Stimulated activated CD8-positive, alpha-beta memory T cell treated with anti-CD3 and anti-CD28 coated beads, Interleukin-4, amount 100 ng/mL, for 24 hours (primary cell): ENCODE results near the gene COX4I2.

Experiments
- DNase-seq: peaks from one replicate; pipeline ENCODE4 v3.0.0-alpha.2; 2020; ENCODE audit warnings: low read depth

Gene COX4I2

DNA sequence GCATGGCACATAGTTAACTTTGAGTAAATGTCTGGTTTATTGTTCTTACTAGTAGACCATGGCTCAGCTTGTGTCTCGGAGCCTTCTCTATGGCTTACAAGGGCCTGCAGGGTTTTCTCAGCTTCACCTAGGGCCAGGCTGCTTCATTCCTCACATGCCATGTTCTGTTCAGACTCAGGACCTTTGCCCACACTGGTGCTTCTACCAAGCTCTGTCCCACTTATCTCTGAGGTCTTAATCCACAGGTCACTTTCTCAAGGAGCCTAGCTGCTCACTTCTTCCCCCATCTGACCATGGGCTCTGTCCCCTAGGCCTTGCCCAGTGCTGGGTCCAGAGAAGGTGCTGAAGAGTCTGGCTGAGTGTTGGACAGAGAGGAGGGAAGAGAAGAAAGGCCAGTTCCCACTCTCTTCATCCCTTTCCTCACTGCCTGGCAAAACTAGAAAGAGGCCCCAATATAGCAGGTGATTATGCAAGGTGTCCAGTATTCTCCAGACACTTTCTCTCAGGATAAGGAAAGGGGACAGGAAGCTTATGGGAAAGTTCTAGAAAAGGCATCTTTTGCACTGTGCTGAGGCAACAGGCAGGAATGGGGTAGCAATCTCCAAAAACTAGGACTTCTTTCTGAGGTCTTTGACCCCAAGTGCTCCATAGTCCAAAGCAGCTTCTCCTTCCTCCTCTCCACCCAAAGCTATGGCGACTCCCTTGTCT lies 40.0 kb downstream of the COX4I2 start:
- DNase-seq, result no peak

DNA sequence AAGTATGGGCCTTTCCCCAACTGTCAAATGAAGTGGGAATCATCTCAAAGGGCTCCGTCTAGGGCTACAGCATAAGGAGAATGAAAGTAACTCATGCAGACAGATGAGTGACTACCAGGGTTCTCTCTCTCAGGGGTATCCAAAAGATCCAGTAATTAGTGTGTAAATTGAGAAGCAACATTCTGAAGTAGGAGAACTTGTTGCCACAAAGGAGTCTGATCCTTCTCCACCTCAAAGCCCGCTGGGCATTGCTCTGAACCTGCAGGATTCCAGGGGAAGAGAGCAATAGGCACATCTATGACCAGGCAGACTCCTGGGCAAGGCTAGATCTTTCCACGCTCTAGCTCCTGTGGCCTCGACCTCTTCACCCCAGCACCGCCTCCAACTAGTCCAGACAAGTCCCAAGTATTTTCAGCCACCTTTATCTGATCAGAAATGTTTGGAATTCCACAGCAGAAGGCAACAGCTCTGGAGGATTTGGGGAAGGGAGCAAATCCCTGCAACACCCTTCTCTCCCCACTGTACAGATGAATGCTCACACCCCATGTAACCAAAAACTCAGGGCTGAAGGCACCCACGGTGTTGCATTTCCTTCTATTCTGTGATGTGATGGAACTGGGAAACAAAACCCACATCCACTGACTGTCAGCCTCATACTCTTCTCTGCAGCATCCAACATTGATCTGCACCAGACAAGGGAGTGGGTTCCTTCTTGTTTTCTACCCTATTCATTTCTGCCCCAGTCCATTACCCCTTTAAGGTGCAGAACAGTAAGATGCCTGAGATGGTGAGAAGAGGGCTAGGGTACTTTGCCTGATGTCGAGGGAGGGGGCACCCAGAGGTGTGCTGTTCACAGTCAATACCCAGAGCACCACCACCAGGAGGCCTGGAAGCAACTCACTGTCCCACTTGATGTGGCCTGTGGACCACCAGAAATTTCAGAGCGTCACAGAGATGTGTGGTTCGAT lies 41.0 kb downstream of the COX4I2 start:
- DNase-seq, result no peak

DNA sequence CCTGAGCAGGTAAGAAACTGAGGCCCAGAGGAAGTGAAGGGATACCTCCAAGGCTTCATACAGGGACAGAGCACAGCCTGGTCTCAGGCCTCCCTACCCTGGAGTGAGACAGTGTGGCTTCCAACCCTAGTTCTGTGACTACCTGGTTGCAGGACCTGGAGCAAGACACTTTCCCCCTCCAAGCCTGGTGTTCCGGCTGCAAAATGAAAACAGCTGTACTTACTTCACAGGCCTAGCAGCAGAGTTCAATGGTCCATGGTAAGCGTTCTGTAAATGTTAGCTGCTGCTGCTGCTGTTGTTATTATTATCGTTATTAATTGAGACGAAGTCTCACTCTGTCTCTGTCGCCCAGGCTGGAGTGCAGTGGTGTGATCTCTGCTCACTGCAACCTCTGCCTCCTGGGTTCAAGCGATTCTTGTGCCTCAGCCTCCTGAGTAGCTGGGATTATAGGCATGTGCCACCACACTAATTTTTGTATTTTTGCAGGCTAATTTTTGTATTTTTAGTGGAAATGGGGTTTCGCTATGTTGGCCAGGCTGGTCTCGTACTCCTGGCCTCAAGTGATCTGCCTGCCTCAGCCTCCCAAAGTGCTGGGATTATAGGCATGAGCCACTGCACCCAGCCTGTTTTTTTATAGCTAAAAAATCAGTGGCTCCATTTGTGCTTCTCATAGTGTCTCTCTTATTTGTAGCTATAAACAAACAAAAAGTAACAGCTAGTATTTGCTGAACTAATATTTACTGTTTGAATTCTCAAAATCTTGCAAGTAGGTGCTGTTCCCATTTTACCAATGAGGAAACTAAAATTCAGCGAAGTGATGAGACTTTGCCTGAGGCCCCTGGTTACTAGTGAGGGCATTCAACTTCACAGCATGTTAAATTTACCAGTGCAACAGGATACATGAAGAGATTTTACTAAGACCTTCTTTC lies 41.9 kb downstream of the COX4I2 start:
- DNase-seq, result no peak

DNA sequence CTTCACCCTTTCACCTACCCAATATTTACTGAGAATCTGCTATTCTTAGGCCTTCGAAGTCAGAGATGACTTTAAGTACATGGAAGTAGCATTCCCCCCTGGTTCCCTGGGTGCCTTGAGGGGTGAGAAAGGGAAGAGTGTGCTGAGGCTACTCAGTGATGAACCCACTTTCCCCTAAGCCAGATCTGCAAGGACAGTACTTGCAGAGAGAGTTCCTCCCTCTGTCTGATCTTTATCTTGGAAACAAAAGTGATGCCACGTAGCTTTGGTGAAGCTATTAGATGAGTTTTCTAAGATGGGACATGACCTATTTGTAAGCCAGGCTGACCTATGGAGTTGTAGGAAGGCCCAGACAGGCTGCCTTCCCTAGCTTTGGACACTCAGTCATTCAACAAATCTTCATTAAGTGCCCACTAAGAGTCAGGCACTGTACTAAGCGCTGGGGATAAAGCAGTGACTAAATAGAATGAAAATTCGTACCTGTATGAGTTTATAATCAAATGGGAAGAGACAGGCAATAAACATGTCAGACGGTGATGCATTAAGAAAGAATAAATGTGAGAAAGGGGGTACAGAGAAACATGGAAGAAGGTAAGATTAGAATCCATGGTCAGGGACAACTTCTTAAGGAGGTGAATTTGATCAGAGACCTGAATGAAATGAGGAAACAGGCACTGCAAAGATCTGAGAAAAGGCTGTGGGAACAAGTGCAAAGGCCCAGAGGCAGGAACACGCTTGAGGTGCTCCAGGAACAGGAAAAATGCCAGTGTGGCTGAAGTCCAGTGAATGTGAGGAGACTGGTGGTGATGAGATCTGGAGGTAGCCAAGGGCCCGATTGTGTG lies 42.8 kb downstream of the COX4I2 start:
- DNase-seq, result no peak

DNA sequence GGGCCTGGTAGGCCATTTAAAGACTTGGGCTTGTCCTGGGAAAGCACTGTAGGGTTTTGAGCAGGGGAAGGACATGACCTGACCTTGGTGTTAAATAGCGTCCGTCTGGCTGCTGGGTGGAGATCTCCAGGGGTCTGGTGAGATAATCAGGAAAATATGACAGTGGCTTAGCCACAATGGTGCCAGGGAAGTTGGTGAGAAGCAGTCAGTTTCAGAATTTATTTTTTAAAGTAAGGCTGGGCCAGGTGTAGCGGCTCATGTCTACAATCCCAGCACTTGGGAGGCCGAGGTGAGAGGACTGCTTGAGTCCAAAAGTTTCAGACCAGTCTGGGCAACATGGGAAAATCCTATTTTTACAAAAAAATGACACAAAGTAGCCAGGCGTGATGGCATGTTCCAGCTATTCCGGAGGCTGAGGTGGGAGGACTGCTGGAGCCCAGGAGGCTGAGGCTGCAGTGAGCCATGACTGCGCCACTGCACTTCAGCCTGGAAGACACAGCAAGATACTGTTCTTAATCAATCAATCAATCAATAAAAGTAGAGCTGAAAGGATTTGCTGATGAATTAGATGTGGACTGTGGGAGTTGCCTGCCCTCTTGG lies 43.5 kb downstream of the COX4I2 start:
- no peak for DNase-seq

GRCh38 chr20:31681769-31682168 lies 44.1 kb downstream of the COX4I2 start:
- DNase-seq, result no peak

DNA sequence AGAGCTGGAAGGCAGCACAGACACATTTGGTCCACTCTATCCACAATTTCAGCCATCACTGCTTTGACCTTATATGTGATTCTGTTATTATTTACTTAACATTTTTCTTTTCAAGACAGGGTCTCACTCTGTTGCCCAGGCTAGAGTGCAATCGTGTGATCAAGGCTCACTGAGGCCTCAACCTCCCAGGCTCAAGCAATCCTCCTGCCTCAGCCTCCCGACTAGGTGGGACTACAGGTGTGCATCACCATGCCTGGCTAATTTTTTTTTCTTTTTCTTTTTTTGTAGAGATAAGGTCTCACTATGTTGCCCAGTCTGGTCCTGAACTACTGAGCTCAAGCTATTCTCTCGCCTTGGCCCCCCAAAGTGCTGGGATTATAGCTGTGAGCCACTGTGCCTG lies 44.6 kb downstream of the COX4I2 start:
- no peak for DNase-seq

DNA sequence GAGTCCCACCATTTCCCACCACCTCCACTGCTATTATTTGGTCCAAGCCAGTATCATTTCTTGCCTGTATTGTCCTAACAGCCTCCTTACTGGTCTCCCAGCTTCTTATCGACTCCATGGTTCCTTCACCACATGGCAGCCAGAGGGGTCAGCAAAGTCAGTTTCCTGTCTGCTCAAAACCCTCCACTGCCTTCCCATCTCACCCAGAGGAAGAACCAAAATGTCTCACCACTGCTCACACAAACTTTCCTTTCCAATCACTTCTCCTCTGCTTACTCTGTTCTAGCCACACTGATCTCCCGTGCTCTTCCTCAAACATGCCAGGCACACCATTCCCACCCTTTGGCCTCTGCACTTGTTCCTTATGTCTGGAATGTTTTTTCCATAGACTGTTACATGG lies 45.2 kb downstream of the COX4I2 start:
- DNase-seq, result no peak

GRCh38 chr20:31684153-31685015 lies 46.7 kb downstream of the COX4I2 start:
- DNase-seq, result no peak

DNA sequence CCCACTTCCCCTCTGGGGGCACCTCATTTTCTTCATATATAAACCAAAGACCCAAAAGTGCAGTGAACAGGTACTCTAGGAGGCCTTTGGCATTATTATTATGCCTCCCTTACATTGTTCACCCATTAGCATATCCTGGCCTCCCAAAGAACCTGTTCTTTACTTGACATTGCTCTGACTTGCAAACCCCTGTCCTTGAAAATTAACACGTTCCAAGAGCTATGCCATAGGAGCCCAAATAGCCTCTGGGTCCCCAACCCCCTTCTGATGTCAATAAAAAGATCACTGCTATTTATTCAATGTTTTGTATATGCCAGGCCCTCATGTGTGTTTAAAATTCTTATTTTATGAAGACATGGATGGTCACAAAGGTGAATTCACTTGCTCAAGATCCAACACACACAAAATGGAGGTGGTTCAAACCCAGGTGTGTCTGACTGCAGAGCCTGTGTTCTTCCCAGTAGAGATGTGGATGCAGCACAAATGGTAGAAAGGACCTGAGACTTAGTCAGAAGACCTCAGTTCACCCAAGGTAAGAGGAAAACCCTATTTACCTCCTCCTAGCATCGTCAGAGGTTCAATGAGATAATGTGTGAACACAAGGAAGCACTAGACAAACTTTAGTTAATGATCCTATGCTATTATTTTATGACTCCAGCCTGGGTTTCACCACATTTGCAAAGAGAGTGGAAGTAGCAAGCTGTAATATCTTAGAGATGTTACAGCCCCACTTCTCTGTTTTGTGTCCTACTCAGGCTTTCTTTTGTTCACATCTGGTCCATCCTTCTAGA lies 48.3 kb downstream of the COX4I2 start:
- no peak for DNase-seq

DNA sequence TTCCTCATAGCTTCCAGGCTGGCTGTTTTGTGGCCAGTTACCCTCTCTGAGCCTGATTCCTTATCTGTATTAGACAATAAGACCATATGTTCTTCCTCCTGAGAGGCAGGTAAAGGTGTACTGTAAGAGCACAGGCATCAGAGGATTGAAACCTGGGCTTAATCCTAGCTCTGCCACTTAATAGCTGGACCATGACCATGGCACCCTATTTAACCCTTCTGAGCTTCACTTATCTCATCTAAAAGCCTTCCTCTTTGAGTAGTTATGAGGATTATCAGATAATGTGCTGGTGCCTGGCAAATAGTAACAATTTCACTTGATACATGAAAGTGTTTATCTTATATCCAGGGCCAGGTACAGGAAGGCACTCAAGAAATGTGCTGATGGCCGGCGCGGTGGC lies 50.1 kb downstream of the COX4I2 start:
- DNase-seq, result no peak

DNA sequence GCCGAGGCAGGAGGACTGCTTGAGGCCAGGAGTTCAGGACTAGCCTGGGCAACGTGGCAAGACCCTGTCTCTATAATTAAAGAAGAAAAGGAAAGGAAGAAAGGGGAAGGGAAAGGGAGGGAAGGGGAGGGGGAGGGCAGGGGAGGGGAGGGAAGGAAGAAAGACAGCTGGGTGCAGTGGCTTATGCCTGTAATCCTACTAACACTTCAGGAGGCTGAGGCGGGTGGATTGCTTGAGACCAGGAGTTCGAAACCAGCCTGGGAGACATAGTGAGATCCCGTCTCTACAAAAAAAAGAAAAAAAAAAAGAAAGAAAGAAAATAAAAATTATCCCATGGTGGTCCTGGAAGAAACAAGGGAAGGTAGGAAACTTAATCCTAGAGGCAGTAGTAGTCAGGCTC lies 51.4 kb downstream of the COX4I2 start:
- no peak for DNase-seq

- no peak for DNase-seq
Measured at GRCh38 chr20:31690124-31690666, 52.5 kb downstream of the COX4I2 start.

DNA sequence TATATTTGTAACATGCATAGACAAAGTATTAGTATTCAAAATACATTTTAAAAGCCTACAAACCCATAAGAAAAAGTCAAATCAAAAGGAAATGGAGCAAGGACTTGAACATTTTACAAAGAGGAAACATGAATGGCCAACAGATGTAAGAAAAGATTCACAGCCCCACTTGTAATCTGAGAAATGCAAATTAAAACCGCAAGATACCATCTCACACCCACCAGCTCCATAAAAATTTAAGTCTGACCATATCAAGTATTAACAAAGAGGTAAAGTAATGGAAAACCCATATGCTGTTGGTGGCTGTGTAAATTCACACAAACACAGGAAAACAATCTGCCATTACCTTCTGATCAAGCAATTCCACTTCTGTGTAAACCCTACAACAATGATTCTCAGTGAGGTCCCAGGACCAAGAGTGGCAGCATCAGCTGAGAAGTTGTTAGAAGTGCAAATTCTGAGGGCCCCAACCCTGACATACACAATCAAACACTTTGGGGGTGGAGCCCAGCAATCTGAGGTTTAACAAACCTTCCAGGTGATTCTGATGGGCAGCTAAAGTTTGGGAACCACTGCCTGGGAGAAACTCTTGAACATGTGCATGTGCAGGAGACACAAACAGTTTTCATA lies 54.0 kb downstream of the COX4I2 start:
- no peak for DNase-seq

DNA sequence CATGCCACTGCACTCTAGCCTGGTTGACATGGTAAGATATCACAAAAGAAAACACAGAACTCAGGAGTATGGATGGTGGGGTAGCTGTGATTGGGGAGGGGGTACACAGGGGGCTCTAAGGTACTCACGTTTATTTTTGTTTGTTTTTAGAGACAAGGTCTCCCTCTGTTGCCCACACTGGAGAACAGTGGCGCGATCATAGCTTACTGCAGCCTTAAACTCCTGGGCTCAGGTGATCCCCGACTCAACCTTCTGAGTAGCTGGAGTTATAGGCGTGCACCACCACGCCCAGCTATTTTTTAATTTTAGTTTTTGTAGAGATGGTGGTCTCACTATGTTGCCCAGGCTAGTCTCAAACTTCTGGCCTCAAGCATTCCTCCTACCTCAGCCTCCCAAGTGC lies 55.7 kb downstream of the COX4I2 start:
- no peak for DNase-seq

DNA sequence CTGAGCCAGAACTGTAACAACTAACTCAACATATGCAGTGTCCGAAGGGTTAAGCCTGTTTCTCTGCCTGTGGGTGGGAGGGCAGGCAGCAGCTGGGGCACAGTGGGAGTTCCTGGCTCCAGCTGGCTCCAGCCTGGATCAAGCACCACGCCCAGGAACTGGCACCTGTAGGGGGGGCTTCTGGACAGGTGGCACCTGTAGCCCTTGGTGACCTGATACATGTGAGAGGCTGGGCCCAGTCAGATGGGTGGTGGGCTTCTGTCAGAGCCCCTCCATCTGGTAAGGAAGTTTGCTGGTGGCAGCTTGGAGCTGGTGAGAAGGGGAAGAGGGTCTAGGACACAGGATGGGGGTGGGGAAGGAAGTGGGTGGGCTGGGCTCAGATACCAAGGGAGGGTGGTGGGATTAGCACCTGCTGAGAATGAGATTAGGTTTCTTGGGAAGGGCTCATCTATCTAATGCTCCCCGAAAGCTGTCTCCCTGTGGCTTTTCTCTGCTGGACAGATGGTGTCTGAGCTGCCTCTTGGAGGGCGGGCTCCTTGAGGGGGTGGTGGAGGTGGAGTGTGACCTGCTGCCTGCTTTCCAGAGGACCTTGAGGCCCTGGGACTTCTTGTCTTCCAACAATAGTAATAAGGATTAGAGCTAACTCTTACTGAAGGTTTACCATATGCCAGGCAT lies 56.4 kb downstream of the COX4I2 start:
- DNase-seq, result no peak
